Endothelial cell of umbilical vein (primary cell): ENCODE results near the gene TRPM3. TPM values are rescaled to one million over a fixed set of nuclear protein-coding genes. Genes with fewer than 3 reads are reported as not detected.

ENCODE experiments used
- BruUV-seq: library from RNA; stranded (reverse); fragments of 400-500 nt; replicated peaks from 2 replicates; lab custom pipeline; 2021; lab: Mats Ljungman, UMichigan
- CTCF ChIA-PET: fragments of 300-600, 350-600 bp; sonication (Branson Sonifier 250); formaldehyde crosslinking; loops from one replicate; lab custom pipeline; 2021; ENCODE audit warnings: antibody characterized with exemption, inconsistent platforms; lab: Charles Lee
- POLR2A ChIA-PET: fragments of 300-600, 350-600 bp; sonication (Branson Sonifier 250); formaldehyde crosslinking; loops from one replicate; lab custom pipeline; 2021; ENCODE audit warnings: antibody characterized with exemption, inconsistent platforms; lab: Charles Lee
- DNase-seq: peaks from one replicate; pipeline ENCODE4 v3.0.0-alpha.2; 2011; ENCODE audit warnings: low read depth, low spot score
- FAIRE-seq: peaks from 2 replicates; lab custom pipeline; 2011; peaks lifted over from hg19 to GRCh38; lab: Jason Lieb, UNC
- H2AFZ ChIP-seq: 2 replicates; pipeline ENCODE4 v1.6.0; 2012; ENCODE audit warnings: low read depth, low read length, control low read depth, inconsistent platforms
- H3K27ac ChIP-seq: 2 replicates; pipeline ENCODE4 v1.5.1; 2011; ENCODE audit warnings: low read depth, mild to moderate bottlenecking, control low read depth, low read length, moderate library complexity; ENCODE audit not compliant: insufficient read depth
- H3K27me3 ChIP-seq, 2 experiments: 2 replicates each; pipeline versions ENCODE4 v1.6.0 to v1.6.1; 2011; ENCODE audit warnings: low read length in 2 of 2, mixed read lengths in 1 of 2; ENCODE audit not compliant: control insufficient read depth in 2 of 2, insufficient read depth in 2 of 2
- H3K36me3 ChIP-seq, 2 experiments: 2 replicates in 1 of 2; 3 replicates in 1 of 2; pipeline ENCODE4 v1.5.1; 2011; ENCODE audit warnings: low read length in 2 of 2, mild to moderate bottlenecking in 1 of 2, moderate library complexity in 1 of 2; ENCODE audit not compliant: control insufficient read depth in 2 of 2, insufficient read depth in 2 of 2; ENCODE audit errors: extremely low read depth in 1 of 2
- H3K4me1 ChIP-seq: 3 replicates; pipeline ENCODE4 v1.5.1; 2011; ENCODE audit warnings: mild to moderate bottlenecking, low read length; ENCODE audit not compliant: control insufficient read depth, insufficient read depth; ENCODE audit errors: extremely low read depth
- H3K4me2 ChIP-seq: 2 replicates; pipeline ENCODE4 v1.6.1; 2011; ENCODE audit warnings: low read length, control low read depth, mixed read lengths; ENCODE audit not compliant: insufficient read depth
- H3K4me3 ChIP-seq, 3 experiments: fragments of 200-600 bp in 1 of 3; sonication (generic), shearing (Covaris generic) in 1 of 3; replicated peaks in 1 of 3; 2 replicates each; pipeline ENCODE4 v1.5.1; 2011 to 2016; ENCODE audit warnings: control low read depth in 3 of 3, low read length in 3 of 3, mild to moderate bottlenecking in 2 of 3, inconsistent platforms in 1 of 3, low read depth in 1 of 3, moderate library complexity in 1 of 3; ENCODE audit not compliant: insufficient read depth in 1 of 3
- H3K79me2 ChIP-seq: 2 replicates; pipeline ENCODE4 v1.6.0; 2012; ENCODE audit warnings: low read length, inconsistent platforms; ENCODE audit not compliant: control insufficient read depth, insufficient read depth
- H3K9ac ChIP-seq: replicated peaks from 2 replicates; pipeline ENCODE3; 2011; ENCODE audit warnings: low read length, control low read depth; ENCODE audit not compliant: insufficient read depth; ENCODE audit errors: extremely low read depth
- H3K9me1 ChIP-seq: replicated peaks from 3 replicates; pipeline ENCODE4 v1.6.0; 2011; ENCODE audit warnings: mild to moderate bottlenecking, low read length; ENCODE audit not compliant: control insufficient read depth, insufficient read depth; ENCODE audit errors: extremely low read depth
- H3K9me3 ChIP-seq: replicated peaks from 2 replicates; pipeline ENCODE4 v1.5.1; 2012; ENCODE audit warnings: low read length, inconsistent platforms; ENCODE audit not compliant: control insufficient read depth, insufficient read depth
- H4K20me1 ChIP-seq: replicated peaks from 2 replicates; pipeline ENCODE3; 2011; ENCODE audit warnings: mild to moderate bottlenecking, low read length; ENCODE audit not compliant: control insufficient read depth, insufficient read depth; ENCODE audit errors: extremely low read depth
- EZH2 ChIP-seq: IDR thresholded peaks from 2 replicates; pipeline ENCODE4 v1.6.1; 2012; ENCODE audit warnings: borderline replicate concordance, low read depth, mild to moderate bottlenecking, moderate library complexity, low read length, inconsistent platforms; ENCODE audit not compliant: severe bottlenecking
- FOS ChIP-seq: IDR thresholded peaks from 2 replicates; pipeline ENCODE4 v1.6.1; 2011; ENCODE audit warnings: mild to moderate bottlenecking, low read length, moderate library complexity, borderline replicate concordance; ENCODE audit not compliant: insufficient read depth
- GATA2 ChIP-seq: IDR thresholded peaks from 2 replicates; pipeline ENCODE4 v1.7.0; 2011; ENCODE audit warnings: low read depth, mild to moderate bottlenecking, moderate library complexity, mixed read lengths, low read length; ENCODE audit not compliant: insufficient read length, insufficient read depth
- JUN ChIP-seq: IDR thresholded peaks from 2 replicates; pipeline ENCODE4 v1.6.1; 2011; ENCODE audit warnings: borderline replicate concordance, low read depth; ENCODE audit not compliant: insufficient read length, insufficient read depth
- MYC ChIP-seq: IDR thresholded peaks from one replicate; pipeline ENCODE4 v1.6.1; 2011; ENCODE audit warnings: mild to moderate bottlenecking, low read depth, low read length
- POLR2A ChIP-seq: IDR thresholded peaks from 2 replicates; pipeline ENCODE4 v1.6.1; 2012; ENCODE audit warnings: low read depth, mild to moderate bottlenecking, control low read depth, low read length
- POLR2AphosphoS5 ChIP-seq: IDR thresholded peaks from 2 replicates; pipeline ENCODE4 v1.6.1; 2012; ENCODE audit warnings: low read depth, mild to moderate bottlenecking, control low read depth, low read length, moderate library complexity; ENCODE audit not compliant: insufficient read depth
- dilution Hi-C: fragments of 300-500 bp; cut with MboI; formaldehyde crosslinking; loops from one replicate; pipeline ENCODE4 v1.15.0; 2019; ENCODE audit warnings: low sequenced_read_pairs; ENCODE audit not compliant: extremely low pct_ligation_motif_present
- intact Hi-C: fragments of 100-400 bp; cut with micrococcal nuclease; formaldehyde crosslinking; loops from one replicate; pipeline ENCODE4 v1.10.0; 2022
- polyA plus RNA-seq, 4 experiments: library from polyadenylated mRNA; depleted of rRNA in 3 of 4; stranded (reverse) in 3 of 4; unstranded in 1 of 4; fragments of >200 nt; gene quantifications; 2 replicates each; pipeline versions ENCODE4 v1.2.1 to v1.2.3, GENCODE V29; 2011 to 2012; ENCODE audit warnings: missing spikeins in 1 of 4
- total RNA-seq: library from RNA; stranded (reverse); gene quantifications from 2 replicates; pipeline ENCODE4 v1.2.3, GENCODE V29; 2021
- TF ChIP-seq, protein P1 (sequence below): IDR thresholded peaks from 2 replicates; pipeline ENCODE4 v1.6.1; 2011; ENCODE audit not compliant: insufficient read depth, insufficient read length
- TF ChIP-seq, protein P2 (sequence below), 2 donors: IDR thresholded peaks; 1 replicate in 1 of 2; 2 replicates in 1 of 2; pipeline ENCODE4 v1.5.1; 2011; ENCODE audit warnings: low read length in 2 of 2, mild to moderate bottlenecking in 2 of 2, moderate library complexity in 2 of 2, control low read depth in 1 of 2, inconsistent platforms in 1 of 2, low read depth in 1 of 2; ENCODE audit not compliant: insufficient read depth in 1 of 2; ENCODE audit errors: extremely low read depth in 1 of 2

The TRPM3 gene
- total and polyA plus RNA-seq, 2 donors (not counting 3 experiments of a cell fraction or from before 2014, with no cell fraction given), result 0.17 to 0.33 TPM

GRCh38 chr9:70567511-70567910, 553.9 kb downstream of the TRPM3 start:
- ChIA-PET CTCF (interaction anchor here (1.6 kb wide), 2 partner anchors 19 to 83 kb away, joined by 3 to 4 read pairs; no protein-coding TSS in a partner anchor), POLR2A (no interaction called here)
- no peaks in the 10 kb centered on the region for H3K9me1 ChIP-seq
- no peak overlapping the region for H3K4me3 ChIP-seq
- H3K4me1 ChIP-seq, result no peaks in the 10 kb centered on the region
- TF ChIP-seq EZH2 (no peak), MYC (no peak), FOS (no peak), POLR2A (no peak), JUN (no peak), GATA2 (no peak), POLR2AphosphoS5 (no peak)
- TF ChIP-seq, protein P1, sequence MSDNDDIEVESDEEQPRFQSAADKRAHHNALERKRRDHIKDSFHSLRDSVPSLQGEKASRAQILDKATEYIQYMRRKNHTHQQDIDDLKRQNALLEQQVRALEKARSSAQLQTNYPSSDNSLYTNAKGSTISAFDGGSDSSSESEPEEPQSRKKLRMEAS, result no peak
- TF ChIP-seq, protein P2, sequence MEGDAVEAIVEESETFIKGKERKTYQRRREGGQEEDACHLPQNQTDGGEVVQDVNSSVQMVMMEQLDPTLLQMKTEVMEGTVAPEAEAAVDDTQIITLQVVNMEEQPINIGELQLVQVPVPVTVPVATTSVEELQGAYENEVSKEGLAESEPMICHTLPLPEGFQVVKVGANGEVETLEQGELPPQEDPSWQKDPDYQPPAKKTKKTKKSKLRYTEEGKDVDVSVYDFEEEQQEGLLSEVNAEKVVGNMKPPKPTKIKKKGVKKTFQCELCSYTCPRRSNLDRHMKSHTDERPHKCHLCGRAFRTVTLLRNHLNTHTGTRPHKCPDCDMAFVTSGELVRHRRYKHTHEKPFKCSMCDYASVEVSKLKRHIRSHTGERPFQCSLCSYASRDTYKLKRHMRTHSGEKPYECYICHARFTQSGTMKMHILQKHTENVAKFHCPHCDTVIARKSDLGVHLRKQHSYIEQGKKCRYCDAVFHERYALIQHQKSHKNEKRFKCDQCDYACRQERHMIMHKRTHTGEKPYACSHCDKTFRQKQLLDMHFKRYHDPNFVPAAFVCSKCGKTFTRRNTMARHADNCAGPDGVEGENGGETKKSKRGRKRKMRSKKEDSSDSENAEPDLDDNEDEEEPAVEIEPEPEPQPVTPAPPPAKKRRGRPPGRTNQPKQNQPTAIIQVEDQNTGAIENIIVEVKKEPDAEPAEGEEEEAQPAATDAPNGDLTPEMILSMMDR (IDR thresholded peaks at IDR 0.05; ENCODE audit: extremely low read depth in 1 of 2, insufficient read depth in 1 of 2, low read depth in 1 of 2, low read length in 2 of 2), result no peak
- H4K20me1 ChIP-seq, result no peaks in the 10 kb centered on the region
- dilution Hi-C loops (no loop called here), intact Hi-C loops (no loop called here)
- no peak overlapping the region for H3K27ac ChIP-seq
- no peak overlapping the region for H3K9ac ChIP-seq
- no peaks in the 10 kb centered on the region for H3K79me2 ChIP-seq
- no TSS peak for BruUV-seq
- H3K4me2 ChIP-seq, result no peak overlapping the region
- DNase-seq, result no peak
- H3K36me3 ChIP-seq, result no peaks in the 10 kb centered on the region
- no peaks in the 10 kb centered on the region for H3K27me3 ChIP-seq
- no peak for FAIRE-seq
- H3K9me3 ChIP-seq, result no peaks in the 10 kb centered on the region
- no peak overlapping the region for H2AFZ ChIP-seq
